ENCODE data around the gene PKIB.

Gene PKIB

GRCh38 chr6:122676688-122677087, 66.5 kb downstream of the PKIB start:
- Histone ChIP-seq H3K4me3 (ENCODE audit: low read length in 2 of 2) (no peak overlapping the region), H3K27me3 (ENCODE audit: control insufficient read depth in 2 of 2, insufficient read depth in 2 of 2, low read length in 2 of 2) (no peaks in the 10 kb centered on the region), H3K36me3 (ENCODE audit: control insufficient read depth in 2 of 2, insufficient read depth in 2 of 2, low read length in 2 of 2) (no peaks in the 10 kb centered on the region), H3K9ac (ENCODE audit: low read depth in 1 of 2, low read length in 2 of 2) (no peak overlapping the region), H3K9me3 (ENCODE audit: control insufficient read depth in 2 of 2, low read length in 2 of 2) (no peaks in the 10 kb centered on the region), H3K27ac (ENCODE audit: low read depth in 2 of 2, low read length in 2 of 2) (no peak overlapping the region), H3K4me1 (ENCODE audit: control insufficient read depth in 2 of 2, insufficient read depth in 2 of 2, low read length in 2 of 2) (peaks cover 0 to 6% of the 10 kb centered on the region in 2 donors)

GRCh38 chr6:122677406-122677805, 67.2 kb downstream of the PKIB start:
- Histone ChIP-seq H3K4me3 (ENCODE audit: low read length in 2 of 2) (no peak overlapping the region), H3K9me3 (ENCODE audit: control insufficient read depth in 2 of 2, low read length in 2 of 2) (no peaks in the 10 kb centered on the region)

GRCh38 chr6:122678841-122679240, 68.6 kb downstream of the PKIB start:
- H3K36me3 ChIP-seq (ENCODE audit: control insufficient read depth in 2 of 2, insufficient read depth in 2 of 2, low read length in 2 of 2), result no peaks in the 10 kb centered on the region

More at GRCh38 chr6:122677406-122677805, 67.2 kb downstream of the PKIB start:
- Histone ChIP-seq H3K36me3 (ENCODE audit: control insufficient read depth in 2 of 2, insufficient read depth in 2 of 2, low read length in 2 of 2) (no peaks in the 10 kb centered on the region), H3K27me3 (ENCODE audit: control insufficient read depth in 2 of 2, insufficient read depth in 2 of 2, low read length in 2 of 2) (no peaks in the 10 kb centered on the region), H3K27ac (ENCODE audit: low read depth in 2 of 2, low read length in 2 of 2) (no peak overlapping the region), H3K4me1 (ENCODE audit: control insufficient read depth in 2 of 2, insufficient read depth in 2 of 2, low read length in 2 of 2) (peaks cover 0 to 3% of the 10 kb centered on the region in 2 donors), H3K9ac (ENCODE audit: low read depth in 1 of 2, low read length in 2 of 2) (no peak overlapping the region)

GRCh38 chr6:122681705-122682104, 71.5 kb downstream of the PKIB start:
- no peaks in the 10 kb centered on the region for H3K36me3 ChIP-seq (ENCODE audit: control insufficient read depth in 2 of 2, insufficient read depth in 2 of 2, low read length in 2 of 2)
- no peak overlapping the region for H3K4me3 ChIP-seq (ENCODE audit: low read length in 2 of 2)
- H3K4me1 ChIP-seq (ENCODE audit: control insufficient read depth in 2 of 2, insufficient read depth in 2 of 2, low read length in 2 of 2), result no peaks in the 10 kb centered on the region
- no peak overlapping the region for H3K27ac ChIP-seq (ENCODE audit: low read depth in 2 of 2, low read length in 2 of 2)
- no peak overlapping the region for H3K9ac ChIP-seq (ENCODE audit: low read depth in 1 of 2, low read length in 2 of 2)
- no peaks in the 10 kb centered on the region for H3K27me3 ChIP-seq (ENCODE audit: control insufficient read depth in 2 of 2, insufficient read depth in 2 of 2, low read length in 2 of 2)
- no peaks in the 10 kb centered on the region for H3K9me3 ChIP-seq (ENCODE audit: control insufficient read depth in 2 of 2, low read length in 2 of 2)

More at GRCh38 chr6:122678841-122679240, 68.6 kb downstream of the PKIB start:
- H3K4me1 ChIP-seq (ENCODE audit: control insufficient read depth in 2 of 2, insufficient read depth in 2 of 2, low read length in 2 of 2), result peaks cover 0 to 1% of the 10 kb centered on the region in 2 donors
- no peak overlapping the region for H3K27ac ChIP-seq (ENCODE audit: low read depth in 2 of 2, low read length in 2 of 2)
- H3K4me3 ChIP-seq (ENCODE audit: low read length in 2 of 2), result no peak overlapping the region
- no peak overlapping the region for H3K9ac ChIP-seq (ENCODE audit: low read depth in 1 of 2, low read length in 2 of 2)
- H3K27me3 ChIP-seq (ENCODE audit: control insufficient read depth in 2 of 2, insufficient read depth in 2 of 2, low read length in 2 of 2), result no peaks in the 10 kb centered on the region
- H3K9me3 ChIP-seq (ENCODE audit: control insufficient read depth in 2 of 2, low read length in 2 of 2), result no peaks in the 10 kb centered on the region

- H3K9ac ChIP-seq (ENCODE audit: low read depth in 1 of 2, low read length in 2 of 2), result no peak overlapping the region
- no peak overlapping the region for H3K27ac ChIP-seq (ENCODE audit: low read depth in 2 of 2, low read length in 2 of 2)
- no peak overlapping the region for H3K4me3 ChIP-seq (ENCODE audit: low read length in 2 of 2)
- no peaks in the 10 kb centered on the region for H3K9me3 ChIP-seq (ENCODE audit: control insufficient read depth in 2 of 2, low read length in 2 of 2)
- H3K36me3 ChIP-seq (ENCODE audit: control insufficient read depth in 2 of 2, insufficient read depth in 2 of 2, low read length in 2 of 2), result no peaks in the 10 kb centered on the region
- no peaks in the 10 kb centered on the region for H3K4me1 ChIP-seq (ENCODE audit: control insufficient read depth in 2 of 2, insufficient read depth in 2 of 2, low read length in 2 of 2)
- no peaks in the 10 kb centered on the region for H3K27me3 ChIP-seq (ENCODE audit: control insufficient read depth in 2 of 2, insufficient read depth in 2 of 2, low read length in 2 of 2)
Observed at GRCh38 chr6:122683989-122684651, 73.9 kb downstream of the PKIB start.

GRCh38 chr6:122692175-122692598, 82.0 kb downstream of the PKIB start:
- H3K27me3 ChIP-seq (ENCODE audit: control insufficient read depth in 2 of 2, insufficient read depth in 2 of 2, low read length in 2 of 2), result no peaks in the 10 kb centered on the region
- H3K9ac ChIP-seq (ENCODE audit: low read depth in 1 of 2, low read length in 2 of 2), result no peak overlapping the region
- no peaks in the 10 kb centered on the region for H3K36me3 ChIP-seq (ENCODE audit: control insufficient read depth in 2 of 2, insufficient read depth in 2 of 2, low read length in 2 of 2)
- H3K9me3 ChIP-seq (ENCODE audit: control insufficient read depth in 2 of 2, low read length in 2 of 2), result no peaks in the 10 kb centered on the region
- H3K27ac ChIP-seq (ENCODE audit: low read depth in 2 of 2, low read length in 2 of 2), result no peak overlapping the region
- H3K4me1 ChIP-seq (ENCODE audit: control insufficient read depth in 2 of 2, insufficient read depth in 2 of 2, low read length in 2 of 2), result no peaks in the 10 kb centered on the region
- no peak overlapping the region for H3K4me3 ChIP-seq (ENCODE audit: low read length in 2 of 2)

GRCh38 chr6:122692807-122693580, 82.8 kb downstream of the PKIB start:
- Histone ChIP-seq H3K36me3 (ENCODE audit: control insufficient read depth in 2 of 2, insufficient read depth in 2 of 2, low read length in 2 of 2) (no peaks in the 10 kb centered on the region), H3K9ac (ENCODE audit: low read depth in 1 of 2, low read length in 2 of 2) (no peak overlapping the region), H3K27me3 (ENCODE audit: control insufficient read depth in 2 of 2, insufficient read depth in 2 of 2, low read length in 2 of 2) (no peaks in the 10 kb centered on the region), H3K9me3 (ENCODE audit: control insufficient read depth in 2 of 2, low read length in 2 of 2) (no peaks in the 10 kb centered on the region), H3K4me3 (ENCODE audit: low read length in 2 of 2) (no peak overlapping the region), H3K4me1 (ENCODE audit: control insufficient read depth in 2 of 2, insufficient read depth in 2 of 2, low read length in 2 of 2) (no peaks in the 10 kb centered on the region), H3K27ac (ENCODE audit: low read depth in 2 of 2, low read length in 2 of 2) (no peak overlapping the region)

- H3K9ac ChIP-seq (ENCODE audit: low read depth in 1 of 2, low read length in 2 of 2), result no peak overlapping the region
- no peaks in the 10 kb centered on the region for H3K4me1 ChIP-seq (ENCODE audit: control insufficient read depth in 2 of 2, insufficient read depth in 2 of 2, low read length in 2 of 2)
- H3K36me3 ChIP-seq (ENCODE audit: control insufficient read depth in 2 of 2, insufficient read depth in 2 of 2, low read length in 2 of 2), result no peaks in the 10 kb centered on the region
- no peaks in the 10 kb centered on the region for H3K9me3 ChIP-seq (ENCODE audit: control insufficient read depth in 2 of 2, low read length in 2 of 2)
- H3K27ac ChIP-seq (ENCODE audit: low read depth in 2 of 2, low read length in 2 of 2), result no peak overlapping the region
- H3K4me3 ChIP-seq (ENCODE audit: low read length in 2 of 2), result no peak overlapping the region
- H3K27me3 ChIP-seq (ENCODE audit: control insufficient read depth in 2 of 2, insufficient read depth in 2 of 2, low read length in 2 of 2), result no peaks in the 10 kb centered on the region
Observed at GRCh38 chr6:122694075-122694474, 83.9 kb downstream of the PKIB start.

GRCh38 chr6:122694602-122695001, 84.4 kb downstream of the PKIB start:
- H3K4me1 ChIP-seq (ENCODE audit: control insufficient read depth in 2 of 2, insufficient read depth in 2 of 2, low read length in 2 of 2), result no peaks in the 10 kb centered on the region
- no peaks in the 10 kb centered on the region for H3K27me3 ChIP-seq (ENCODE audit: control insufficient read depth in 2 of 2, insufficient read depth in 2 of 2, low read length in 2 of 2)
- no peaks in the 10 kb centered on the region for H3K9me3 ChIP-seq (ENCODE audit: control insufficient read depth in 2 of 2, low read length in 2 of 2)
- H3K9ac ChIP-seq (ENCODE audit: low read depth in 1 of 2, low read length in 2 of 2), result no peak overlapping the region
- no peaks in the 10 kb centered on the region for H3K36me3 ChIP-seq (ENCODE audit: control insufficient read depth in 2 of 2, insufficient read depth in 2 of 2, low read length in 2 of 2)
- no peak overlapping the region for H3K27ac ChIP-seq (ENCODE audit: low read depth in 2 of 2, low read length in 2 of 2)
- no peak overlapping the region for H3K4me3 ChIP-seq (ENCODE audit: low read length in 2 of 2)

GRCh38 chr6:122695188-122695587, 85.0 kb downstream of the PKIB start:
- Histone ChIP-seq H3K27ac (ENCODE audit: low read depth in 2 of 2, low read length in 2 of 2) (no peak overlapping the region), H3K36me3 (ENCODE audit: control insufficient read depth in 2 of 2, insufficient read depth in 2 of 2, low read length in 2 of 2) (peaks cover 0 to 2% of the 10 kb centered on the region in 2 donors), H3K4me3 (ENCODE audit: low read length in 2 of 2) (no peak overlapping the region), H3K27me3 (ENCODE audit: control insufficient read depth in 2 of 2, insufficient read depth in 2 of 2, low read length in 2 of 2) (no peaks in the 10 kb centered on the region), H3K4me1 (ENCODE audit: control insufficient read depth in 2 of 2, insufficient read depth in 2 of 2, low read length in 2 of 2) (no peaks in the 10 kb centered on the region), H3K9ac (ENCODE audit: low read depth in 1 of 2, low read length in 2 of 2) (no peak overlapping the region), H3K9me3 (ENCODE audit: control insufficient read depth in 2 of 2, low read length in 2 of 2) (no peaks in the 10 kb centered on the region)
